ENCODE data around the gene GRID1. TPM values are rescaled to one million over a fixed set of nuclear protein-coding genes. Genes with fewer than 3 reads are reported as not detected.
"Not testable (repeated sequence)": the region's sequence is repeated elsewhere in the genome, so short reads cannot be mapped to it uniquely, and the experiment has no call there.

The GRID1 gene
- polyA plus RNA-seq, 3 donors, result 0.71 to 1.7 (median 1.6) TPM

DNA sequence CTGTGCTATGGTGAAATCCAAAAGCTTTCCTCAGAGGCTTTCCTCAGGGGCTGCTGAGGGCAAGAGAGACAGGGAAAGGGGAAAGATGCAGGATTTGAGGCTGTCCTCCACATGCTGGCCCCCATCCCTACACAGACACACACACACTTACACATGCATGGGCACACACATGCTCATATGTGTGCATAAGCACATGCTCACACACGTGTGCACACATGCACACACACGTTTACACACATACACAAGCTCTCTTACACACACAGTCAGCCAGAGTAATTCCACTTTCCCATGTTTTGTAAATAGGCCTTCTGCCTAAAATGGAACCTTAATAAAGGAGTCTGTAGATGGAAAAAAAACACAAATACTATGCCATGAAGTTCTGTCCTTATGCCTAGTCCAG is 312.9 kb downstream of the GRID1 start:
- WGBS, 3 donors, result 76 to 86% (median 82%) methylated on average over 2 of the region's 2 CpGs

DNA sequence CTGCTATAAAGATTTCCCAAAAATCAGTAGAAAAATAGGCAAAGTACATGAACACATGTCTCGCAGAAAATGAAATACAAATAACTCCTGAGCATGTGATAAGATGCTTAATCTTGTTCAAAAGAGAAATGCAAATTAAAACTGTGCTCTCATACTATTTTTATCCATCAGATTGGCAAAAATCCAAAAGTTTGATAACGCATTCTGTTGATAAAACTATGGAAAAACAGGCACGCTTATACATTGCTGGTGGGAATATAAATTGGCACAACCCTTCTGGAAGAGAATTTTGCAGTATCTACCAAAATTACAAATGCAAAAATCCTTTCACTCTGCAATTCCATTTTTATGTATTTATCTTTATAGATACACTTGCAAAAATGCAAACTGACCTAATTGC is 315.0 kb downstream of the GRID1 start:
- WGBS, 3 donors, result 43 to 85% (median 84%) methylated on average over 3 of the region's 3 CpGs

More for the DNA sequence above, 312.9 kb downstream of the GRID1 start:
- no peak overlapping the region for H3K27ac ChIP-seq (ENCODE audit: low read depth, low read length)

DNA sequence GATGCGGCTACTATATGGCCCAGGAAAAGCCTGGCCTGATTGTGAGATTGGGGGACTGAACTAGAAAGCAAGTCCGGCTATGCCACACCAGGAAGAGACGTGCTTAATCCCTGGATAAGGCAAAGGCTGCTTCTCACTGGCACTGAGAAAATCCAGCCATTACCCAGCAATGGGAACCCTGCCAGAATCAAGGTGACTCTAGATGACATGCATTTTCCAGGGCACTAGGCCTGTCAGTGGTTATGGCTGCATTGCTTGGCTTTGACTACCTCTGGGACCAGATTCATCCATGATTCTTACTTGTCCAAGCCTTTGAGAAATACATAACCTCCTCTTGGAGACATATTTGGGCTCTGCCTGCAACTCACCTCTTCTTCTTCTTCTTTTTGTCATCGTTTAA is 317.2 kb downstream of the GRID1 start:
- H3K27ac ChIP-seq (ENCODE audit: low read depth, low read length), result no peak overlapping the region
- 86 to 94% (median 91%) methylated on average over 4 of the region's 4 CpGs for WGBS, 3 donors

More for the DNA sequence above, 315.0 kb downstream of the GRID1 start:
- no peak overlapping the region for H3K27ac ChIP-seq (ENCODE audit: low read depth, low read length)

DNA sequence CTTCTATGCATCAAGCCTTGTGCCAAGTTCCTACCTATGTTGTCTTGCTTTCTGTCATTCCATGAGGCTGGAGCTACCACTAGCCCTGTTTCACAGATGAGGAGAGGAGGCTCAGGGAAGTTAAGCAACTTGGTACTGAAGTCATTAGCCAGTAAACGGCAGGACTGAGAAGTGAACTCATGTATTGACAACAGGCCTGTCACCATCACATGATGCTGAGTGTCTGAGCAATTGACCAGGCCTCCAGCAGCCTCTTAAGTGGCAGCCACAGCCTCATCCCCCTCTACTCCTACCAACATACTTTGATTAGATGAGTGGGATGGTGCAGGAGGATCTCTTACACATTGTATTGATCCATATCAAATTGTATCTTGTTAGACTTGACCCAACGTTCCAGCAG is 317.6 kb downstream of the GRID1 start:
- no peak overlapping the region for H3K27ac ChIP-seq (ENCODE audit: low read depth, low read length)
- 81 to 88% (median 87%) methylated on average over 2 of the region's 2 CpGs for WGBS, 3 donors

DNA sequence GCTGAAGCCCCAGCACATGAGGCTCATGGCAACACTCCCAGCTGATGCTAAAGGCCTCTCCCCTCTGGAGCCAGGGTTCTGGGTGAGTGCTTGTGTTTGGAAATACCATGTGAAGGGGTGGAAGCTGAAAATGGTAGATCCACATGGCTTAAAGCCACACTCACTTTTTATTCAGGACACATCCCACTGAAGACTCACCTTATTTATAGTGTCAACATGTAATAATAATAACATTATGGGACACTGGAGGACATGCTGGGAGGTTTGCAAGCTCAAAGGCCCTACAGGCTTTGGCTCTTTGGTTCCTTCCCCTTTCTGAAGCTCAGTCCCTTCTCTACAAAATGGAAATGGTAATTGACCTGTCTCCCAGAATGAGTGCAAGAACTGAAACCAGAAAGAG is 318.0 kb downstream of the GRID1 start:
- no peak overlapping the region for H3K27ac ChIP-seq (ENCODE audit: low read depth, low read length)

DNA sequence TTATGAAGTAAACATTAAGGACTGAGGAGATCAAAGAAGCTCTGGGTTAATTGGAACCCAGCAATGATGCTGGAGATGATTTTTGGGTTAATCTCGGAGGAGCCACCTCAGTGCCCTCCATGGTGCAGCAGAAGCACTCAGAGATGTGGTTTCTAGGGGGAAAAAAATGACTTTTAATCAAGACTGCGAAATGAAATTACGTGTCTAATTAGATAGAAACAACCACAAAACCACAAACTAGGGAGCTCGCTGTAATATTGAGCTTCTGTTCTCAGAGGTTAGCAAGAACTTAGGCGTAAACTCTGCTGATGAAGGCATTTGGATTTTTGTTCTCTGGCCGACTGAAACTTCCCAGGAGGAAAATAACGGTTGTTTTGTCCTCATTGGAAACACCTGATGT is 319.0 kb downstream of the GRID1 start:
- WGBS, 3 donors, result 62 to 80% (median 73%) methylated on average over 7 of the region's 7 CpGs

DNA sequence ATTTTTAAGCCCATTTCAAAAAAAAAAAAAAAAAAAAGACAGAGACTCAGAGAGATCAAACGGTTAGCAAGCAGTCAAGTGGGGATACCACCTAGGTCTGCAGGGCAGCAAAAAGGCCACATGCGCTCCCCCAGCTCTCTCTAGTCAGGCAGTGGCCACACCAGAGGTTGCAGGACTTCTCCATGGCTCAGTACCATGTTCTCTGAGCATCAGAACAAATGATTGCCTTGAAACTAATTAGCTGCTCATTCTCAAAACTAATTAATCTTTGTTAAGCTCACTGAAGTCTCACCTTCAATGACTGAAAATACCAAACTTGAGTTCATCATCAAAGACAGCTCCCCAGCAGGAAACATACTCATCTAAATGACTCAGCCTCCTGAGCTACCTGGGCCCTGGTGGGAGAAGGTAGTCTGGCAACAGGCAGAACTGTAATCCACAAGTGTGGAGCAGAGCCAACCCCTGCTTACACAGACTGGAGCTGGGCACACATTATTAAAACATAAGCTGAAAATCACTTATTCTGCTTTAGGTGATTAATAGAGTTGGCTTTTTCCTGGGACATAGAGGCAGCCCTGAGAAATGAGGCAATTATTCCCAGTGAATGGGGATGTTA is 319.6 kb downstream of the GRID1 start:
- H3K27ac ChIP-seq (ENCODE audit: low read depth, low read length), result no peak overlapping the region
- 75 to 80% (median 75%) methylated on average over 2 of the region's 2 CpGs for WGBS, 3 donors

More for the DNA sequence above, 319.0 kb downstream of the GRID1 start:
- H3K27ac ChIP-seq (ENCODE audit: low read depth, low read length), result no peak overlapping the region

DNA sequence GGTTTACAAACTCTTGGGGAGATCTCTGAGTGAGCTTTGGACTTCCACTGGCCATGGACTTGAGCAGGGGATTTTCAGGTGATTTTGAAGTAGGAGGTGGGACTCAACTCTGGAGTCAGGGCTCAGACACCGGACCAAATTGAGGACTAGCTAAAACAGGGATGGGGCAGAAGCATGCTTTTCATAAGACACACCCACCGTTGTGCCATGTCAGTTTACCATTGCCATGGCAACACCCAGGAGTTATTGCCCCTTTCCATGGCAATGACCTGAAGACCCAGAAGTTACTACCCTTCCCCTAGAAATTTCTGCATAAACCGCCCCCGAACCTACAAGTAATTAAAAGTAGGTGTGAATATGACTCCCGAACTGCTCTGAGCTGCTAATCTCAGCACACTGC is 320.7 kb downstream of the GRID1 start:
- WGBS, 3 donors, result 84 to 95% (median 94%) methylated on average over 5 of the region's 5 CpGs
- H3K27ac ChIP-seq (ENCODE audit: low read depth, low read length), result no peak overlapping the region

DNA sequence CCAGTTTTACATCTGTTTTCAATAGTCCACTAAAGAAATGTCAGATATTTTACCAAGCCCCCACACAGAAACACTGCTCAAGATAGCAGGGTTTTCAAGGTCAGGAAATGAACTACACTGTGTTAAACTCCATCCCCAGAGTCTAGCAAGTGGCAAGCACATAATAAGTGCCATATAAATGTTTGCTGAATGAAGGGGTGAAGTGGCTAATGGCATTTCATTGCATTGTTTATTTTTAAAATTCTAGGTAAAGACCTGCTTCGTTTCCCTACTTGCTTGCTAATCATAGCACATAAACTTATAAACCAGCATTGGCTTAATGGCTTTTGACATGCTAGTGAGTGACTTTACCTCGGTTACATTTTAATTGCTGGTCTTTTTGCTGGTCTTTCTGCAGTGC is 322.6 kb downstream of the GRID1 start:
- no peak overlapping the region for H3K27ac ChIP-seq (ENCODE audit: low read depth, low read length)
- WGBS, 3 donors, result 62 to 67% (median 67%) methylated on average over 2 of the region's 2 CpGs

DNA sequence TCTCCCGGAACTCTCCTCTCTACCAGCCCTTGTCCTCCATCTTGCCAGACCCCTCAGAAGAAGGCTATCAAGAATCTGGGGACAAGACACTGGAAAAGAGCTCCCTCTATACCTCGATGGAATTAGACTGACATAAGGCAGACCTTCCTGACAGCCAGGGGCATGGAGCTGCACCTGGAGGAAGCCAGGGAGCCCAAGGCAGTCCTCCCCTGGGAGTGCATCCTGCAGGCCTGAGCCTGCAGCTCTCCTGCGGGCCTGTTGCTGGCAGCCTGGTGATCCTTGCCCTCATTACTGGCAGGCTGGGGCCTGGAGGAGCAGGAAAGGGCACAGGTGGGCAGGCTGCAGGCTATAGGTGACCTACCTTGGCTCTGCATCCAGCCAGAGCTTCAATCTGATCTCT is 323.4 kb downstream of the GRID1 start:
- no peak overlapping the region for H3K27ac ChIP-seq (ENCODE audit: low read depth, low read length)
- WGBS, 3 donors, result 49 to 69% (median 66%) methylated on average over 3 of the region's 3 CpGs

DNA sequence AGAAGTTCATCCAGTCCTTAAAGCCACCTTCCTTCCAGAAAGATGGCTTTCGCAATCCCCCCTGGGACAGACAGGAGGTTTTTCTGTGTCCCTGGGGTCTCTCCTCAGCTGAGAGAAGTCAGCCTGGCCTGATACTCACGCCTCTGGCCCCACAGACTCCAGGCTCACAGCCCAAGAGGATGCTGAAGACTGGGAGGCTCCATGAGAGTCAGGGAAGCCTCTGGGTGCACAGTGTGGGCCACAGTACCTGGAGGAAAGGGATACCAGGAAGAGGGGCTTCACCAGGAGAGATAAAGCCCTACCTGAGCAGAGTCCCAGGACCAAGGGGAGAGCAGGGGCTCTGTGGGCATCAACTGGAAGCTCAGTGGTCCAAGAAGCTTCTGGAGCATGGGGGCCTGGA is 324.4 kb downstream of the GRID1 start:
- WGBS, 3 donors, result 79 to 83% (median 81%) methylated on average over 2 of the region's 2 CpGs
- no peak overlapping the region for H3K27ac ChIP-seq (ENCODE audit: low read depth, low read length)

DNA sequence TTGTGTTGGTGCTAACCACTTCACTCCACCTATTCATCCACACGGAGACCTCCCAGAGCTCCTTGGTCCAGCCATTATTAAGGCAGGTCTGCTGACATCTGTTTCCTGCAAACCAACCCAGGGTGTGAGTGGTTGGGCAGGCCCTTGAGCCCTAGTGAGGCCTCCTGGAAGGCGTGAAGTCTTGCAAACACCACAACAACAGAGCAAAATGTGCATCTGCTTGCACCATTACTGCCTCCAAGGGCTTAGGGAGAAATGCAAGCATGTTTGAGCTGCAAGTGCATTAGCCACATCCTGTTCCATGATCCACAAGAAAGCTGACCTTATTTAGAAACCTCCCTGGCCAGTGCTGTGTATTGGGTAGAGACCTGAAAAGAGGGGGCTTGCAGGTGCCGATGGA is 325.5 kb downstream of the GRID1 start:
- H3K27ac ChIP-seq (ENCODE audit: low read depth, low read length), result no peak overlapping the region
- 55 to 65% (median 60%) methylated on average over 3 of the region's 3 CpGs for WGBS, 3 donors

DNA sequence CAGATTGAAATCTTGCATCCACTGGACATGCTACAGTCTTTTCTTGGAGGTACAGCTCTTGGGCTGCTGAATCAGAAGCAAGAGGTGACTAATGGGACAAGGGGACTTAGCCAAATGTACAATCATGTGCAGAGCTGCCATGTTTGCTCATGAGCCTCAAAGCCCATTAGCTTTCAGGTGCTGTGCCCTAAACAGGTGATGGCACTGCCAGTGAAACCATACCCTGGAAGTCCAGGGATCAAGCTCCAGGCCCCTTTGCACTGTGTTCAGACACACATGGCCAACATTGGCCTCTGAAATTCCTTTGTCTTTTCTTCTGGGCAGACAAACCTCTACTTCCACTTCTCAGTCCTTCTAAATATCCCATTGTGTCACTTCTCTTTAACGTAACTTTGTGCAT is 328.2 kb downstream of the GRID1 start:
- WGBS, 3 donors, result 80 to 97% (median 93%) methylated on average over 1 of the region's 1 CpG
- no peak overlapping the region for H3K27ac ChIP-seq (ENCODE audit: low read depth, low read length)

DNA sequence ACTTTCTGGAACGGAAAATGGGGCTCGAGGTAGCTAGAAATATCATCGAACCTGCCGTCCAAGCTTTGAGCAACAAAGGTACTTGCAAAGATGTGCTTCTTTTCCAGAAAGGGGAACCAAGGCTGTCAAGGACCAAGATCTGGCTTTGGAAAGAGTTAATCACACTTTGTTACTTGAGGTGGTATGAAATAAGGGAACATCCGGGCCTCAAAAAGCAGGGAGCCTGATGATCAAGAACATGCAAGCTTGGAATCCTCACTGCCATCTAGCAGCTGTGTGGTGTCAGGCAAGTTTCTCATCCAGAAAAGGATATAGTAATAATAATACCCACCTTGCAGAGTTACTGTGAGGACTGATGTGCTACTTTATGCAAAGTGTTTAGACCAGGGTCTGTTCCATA is 329.5 kb downstream of the GRID1 start:
- 83 to 92% (median 85%) methylated on average over 5 of the region's 5 CpGs for WGBS, 3 donors

DNA sequence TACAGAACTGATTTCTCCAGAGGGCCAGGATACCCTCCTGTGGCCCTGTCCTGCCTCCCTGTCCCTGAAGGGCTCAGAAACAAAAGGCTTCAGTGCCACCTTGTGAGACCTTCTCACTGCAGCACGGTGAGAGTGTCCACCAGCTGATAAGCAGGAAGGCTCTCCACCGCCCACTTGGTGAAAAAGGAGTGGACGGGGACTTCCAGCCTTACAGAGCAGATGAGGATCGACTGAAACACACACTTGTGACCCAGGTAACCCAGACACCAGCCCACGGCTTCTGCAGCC is 330.1 kb downstream of the GRID1 start:
- WGBS, 3 donors, result 72 to 86% (median 77%) methylated on average over 5 of the region's 5 CpGs
- no peak overlapping the region for H3K27ac ChIP-seq (ENCODE audit: low read depth, low read length)

More for the DNA sequence above, 329.5 kb downstream of the GRID1 start:
- H3K27ac ChIP-seq (ENCODE audit: low read depth, low read length), result no peak overlapping the region

DNA sequence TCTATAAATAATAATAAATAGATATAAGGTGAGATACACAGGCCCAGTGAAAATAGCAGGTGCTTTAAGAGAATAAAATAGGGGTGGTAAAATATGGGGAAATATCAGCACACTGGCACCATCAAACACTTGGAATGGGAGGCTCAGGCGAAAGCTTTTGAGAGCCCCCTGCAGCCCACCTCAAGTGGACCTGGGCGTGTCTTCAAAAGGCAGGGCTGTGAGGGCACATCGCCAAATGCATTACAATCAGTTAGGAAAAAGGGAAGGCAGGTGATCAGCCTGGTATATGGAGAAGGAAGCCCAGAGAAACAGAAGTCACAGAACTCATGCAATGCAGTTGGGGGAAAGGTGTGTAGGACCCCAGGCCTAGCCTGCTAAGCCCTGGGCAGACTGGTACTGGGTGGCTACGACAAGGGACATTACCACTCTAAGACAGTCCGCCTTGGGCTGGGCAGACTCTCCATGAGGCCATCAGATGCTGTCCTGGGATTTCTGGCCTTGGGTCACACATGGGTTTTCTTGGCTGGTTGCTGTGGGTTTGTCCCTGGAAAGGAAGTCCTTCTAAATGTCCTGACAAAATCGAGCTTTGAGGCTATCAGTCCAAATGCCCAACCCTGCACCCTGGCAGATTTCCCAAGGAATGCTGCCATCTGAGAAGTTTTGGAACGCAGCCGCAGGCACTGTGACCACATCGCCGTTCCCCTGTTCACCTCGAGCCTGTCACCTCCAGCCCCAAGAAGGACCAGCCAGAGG is 330.6 kb downstream of the GRID1 start:
- H3K27ac ChIP-seq (ENCODE audit: low read depth, low read length), result no peak overlapping the region
- 59 to 87% (median 82%) methylated on average over 11 of the region's 11 CpGs for WGBS, 3 donors

DNA sequence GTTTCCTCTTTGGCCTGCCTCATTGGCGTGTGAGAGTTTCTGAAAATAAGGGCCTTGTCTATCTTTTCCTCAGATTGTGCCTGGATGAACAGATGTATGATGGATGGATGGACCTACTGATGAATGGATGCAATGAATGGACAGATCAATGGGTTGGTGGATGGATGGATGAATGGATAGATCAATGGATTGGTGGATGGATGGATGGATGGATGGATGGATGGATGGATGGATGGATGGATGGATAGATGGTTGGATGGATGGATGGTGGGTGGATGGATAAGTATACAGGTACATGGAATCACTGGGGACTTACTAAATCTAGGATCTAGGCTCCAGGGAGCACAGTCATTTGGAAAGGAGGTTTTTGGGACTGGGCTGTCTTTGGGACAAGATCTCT is 331.9 kb downstream of the GRID1 start:
- 75 to 89% (median 81%) methylated on average over 1 of the region's 1 CpG for whole genome bisulfite sequencing, 3 donors

DNA sequence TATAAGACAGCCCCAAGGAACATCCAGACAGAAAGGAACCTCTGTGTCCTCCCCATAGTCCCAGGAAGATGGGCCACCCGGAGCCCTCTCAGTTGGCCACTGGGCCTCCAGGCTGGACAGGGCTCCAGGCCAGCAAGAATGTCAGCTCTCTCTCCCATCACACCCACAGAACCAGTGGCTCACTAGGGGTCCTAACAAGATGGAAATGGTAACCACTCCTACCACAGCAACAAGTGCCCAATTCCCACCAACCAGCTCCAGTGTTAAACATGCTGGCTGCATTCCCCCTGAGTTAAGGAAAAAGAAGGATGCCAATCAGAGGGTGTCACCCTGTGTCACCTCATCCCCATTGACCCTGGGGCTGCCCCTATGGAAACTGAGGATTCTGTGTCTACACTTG is 333.0 kb downstream of the GRID1 start:
- H3K27ac ChIP-seq (ENCODE audit: low read depth, low read length), result no peak overlapping the region
- WGBS, 3 donors, result 92 to 93% (median 92%) methylated on average over 1 of the region's 1 CpG

More for the DNA sequence above, 331.9 kb downstream of the GRID1 start:
- no peak overlapping the region for H3K27ac ChIP-seq (ENCODE audit: low read depth, low read length)

DNA sequence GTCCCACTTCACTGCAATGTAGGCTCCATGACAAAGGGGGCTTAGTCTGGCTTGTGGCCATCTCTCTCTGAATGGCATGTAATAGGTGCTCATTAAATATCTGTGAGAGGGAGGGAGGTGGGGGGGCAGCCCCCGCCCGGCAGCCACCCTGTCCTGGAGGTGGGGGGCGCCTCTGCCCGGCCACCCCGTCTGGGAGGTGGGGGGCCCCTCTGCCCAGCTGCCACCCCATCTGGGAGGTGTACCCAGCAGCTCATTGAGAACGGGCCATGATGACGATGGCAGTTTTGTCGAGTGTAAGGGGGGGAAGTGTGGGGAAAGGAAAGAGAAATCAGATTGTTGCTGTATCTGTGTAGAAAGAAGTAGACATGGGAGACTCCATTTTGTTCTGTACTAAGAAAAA is 334.5 kb downstream of the GRID1 start:
- WGBS, 3 donors, result 90 to 94% (median 92%) methylated on average over 8 of the region's 8 CpGs
- H3K27ac ChIP-seq (ENCODE audit: low read depth, low read length), result not testable (repeated sequence)

DNA sequence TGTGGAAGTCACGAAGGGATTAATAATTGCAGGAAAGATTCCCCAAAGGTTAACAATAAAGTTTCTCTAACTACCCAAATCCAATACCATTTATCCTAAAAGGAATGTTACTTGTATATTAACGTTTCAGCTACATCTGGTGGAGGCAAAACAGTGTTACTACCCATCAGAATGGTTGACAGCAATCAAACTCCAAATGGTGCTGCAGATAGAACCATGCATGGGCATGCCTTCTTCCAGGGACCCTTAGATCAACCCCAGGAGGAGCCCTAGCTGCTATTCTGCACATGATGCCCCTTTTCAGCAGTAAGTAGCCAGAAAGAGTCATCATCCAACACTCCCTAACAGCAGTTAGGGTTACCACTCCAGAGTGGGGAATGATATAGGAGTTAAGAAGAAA is 336.3 kb downstream of the GRID1 start:
- H3K27ac ChIP-seq (ENCODE audit: low read depth, low read length), result no peak overlapping the region
- 18 to 47% (median 33%) methylated on average over 2 of the region's 2 CpGs for WGBS, 3 donors

All from adipose tissue (tissue), 3 donors.